NCI-H2029 treated with DMSO at 0.1 percent for 48 hours (cell line): ENCODE measurements around the gene COL11A2.

ENCODE experiments used
- DNase-seq: peaks from one replicate; lab custom pipeline; 2025; lab: John Stamatoyannopoulos, UW

The COL11A2 gene

DNA sequence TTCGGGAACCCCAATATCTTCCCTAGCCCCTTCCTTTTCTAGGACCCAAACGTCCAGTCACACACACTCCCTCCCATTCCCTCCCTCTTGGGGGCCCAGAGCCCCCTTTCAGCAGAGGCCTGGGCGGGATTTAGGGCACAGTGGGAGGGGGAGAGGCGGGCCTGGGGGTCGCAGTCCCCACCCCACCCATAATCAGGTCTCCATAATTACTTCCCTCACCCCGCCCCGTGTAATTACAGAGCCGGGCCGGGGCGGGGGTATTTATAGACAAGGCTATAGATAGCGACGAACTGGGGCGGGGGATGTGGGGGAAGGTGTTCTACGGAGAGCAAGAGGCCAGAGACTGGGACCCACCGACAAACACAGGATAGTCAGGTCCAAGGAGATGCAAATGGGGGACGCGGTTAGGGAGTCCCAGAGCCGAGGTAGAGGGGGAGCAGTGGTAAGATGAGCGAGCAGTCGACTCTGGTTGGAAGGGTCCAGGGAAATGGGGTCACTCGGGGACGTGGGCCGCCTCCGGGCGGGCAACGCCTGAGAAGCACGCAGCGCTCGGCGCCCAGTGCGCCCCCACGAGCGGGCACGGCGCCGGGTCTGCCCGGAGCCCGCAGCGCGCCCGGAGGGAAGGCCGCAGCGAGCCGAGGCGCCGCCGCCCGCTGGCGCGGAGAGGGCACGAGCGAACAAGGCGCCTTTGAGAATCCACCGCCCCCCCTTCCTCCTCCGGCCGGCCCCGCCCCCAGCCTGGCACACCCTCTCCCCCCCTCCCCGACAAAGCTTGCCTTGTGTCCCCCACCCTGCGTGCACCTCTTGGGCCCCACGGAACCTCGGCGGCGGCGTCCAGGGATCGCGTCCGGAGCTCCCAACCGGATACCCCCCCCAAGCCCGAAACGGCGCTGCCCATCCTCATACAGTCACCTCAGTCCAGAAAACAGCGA is 670 bp upstream of the COL11A2 start:
- DNase-seq, result no peak

DNA sequence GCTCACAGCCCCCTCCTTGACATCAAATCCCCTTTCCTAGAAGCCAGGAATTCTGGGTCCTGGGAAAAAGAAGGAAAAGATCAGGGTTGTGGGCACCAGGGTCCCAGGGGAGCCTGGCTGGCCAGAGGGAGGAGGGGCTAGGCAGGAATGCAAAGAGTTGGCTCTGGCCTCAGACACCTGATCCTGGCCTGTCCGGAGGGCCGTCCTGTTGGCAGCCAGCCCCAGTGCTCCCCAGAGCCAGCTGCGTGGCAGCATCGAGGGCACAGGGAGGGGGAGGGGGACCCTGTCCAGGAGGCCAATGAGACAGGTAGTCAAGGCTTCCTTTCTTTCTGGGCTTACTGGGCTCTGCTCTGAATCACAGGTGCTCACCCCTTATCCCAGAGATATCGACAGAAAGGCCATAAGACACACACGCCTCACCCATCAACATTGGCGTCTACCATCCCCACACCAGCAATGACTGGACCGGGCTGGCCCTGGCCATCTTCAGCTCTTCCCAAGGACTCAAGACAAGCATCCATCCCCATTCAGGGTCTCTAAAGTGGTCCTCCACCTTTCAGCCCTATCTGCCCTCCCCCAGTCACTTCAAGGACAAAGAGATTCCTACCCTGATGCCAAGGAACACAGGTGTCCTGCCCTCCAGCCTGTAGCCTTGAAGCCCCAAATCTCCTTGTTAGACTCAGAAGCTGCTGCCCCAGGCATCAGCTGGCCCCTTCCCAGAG is 723 bp downstream of the COL11A2 start:
- no peak for DNase-seq

DNA sequence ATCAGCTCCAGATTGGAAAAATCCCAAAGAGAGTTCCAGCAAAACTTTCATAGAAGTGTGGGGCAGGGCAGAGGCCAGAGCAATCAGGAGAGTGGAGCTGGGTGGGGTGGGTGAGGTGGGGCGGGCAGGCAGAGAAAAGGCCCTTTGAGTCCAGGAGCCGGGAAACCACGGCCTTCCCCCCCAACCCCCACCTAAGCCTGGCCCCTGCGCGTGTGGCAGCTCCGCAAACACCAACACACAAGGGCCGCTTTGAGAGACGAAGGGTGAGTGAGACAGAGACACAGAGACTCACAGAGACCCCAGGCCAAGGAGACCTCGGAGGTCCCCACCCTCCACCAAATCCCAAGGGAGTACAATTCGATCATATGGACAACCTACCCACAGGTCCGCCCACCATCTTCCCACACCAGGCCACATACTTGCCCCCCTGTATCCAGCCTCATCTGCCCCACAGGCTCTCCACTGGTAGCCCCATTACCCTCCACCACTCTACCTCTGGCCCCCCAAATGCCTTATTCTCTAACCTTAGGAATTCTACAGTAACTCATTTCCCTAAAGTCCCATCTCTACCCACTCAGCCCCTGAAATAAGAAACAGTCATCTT is 1.7 kb downstream of the COL11A2 start:
- no peak for DNase-seq

GRCh38 chr6:33189625-33190448 is 2.4 kb downstream of the COL11A2 start:
- DNase-seq, result no peak

- no peak for DNase-seq
Measured at GRCh38 chr6:33189164-33189563, 3.1 kb downstream of the COL11A2 start.

DNA sequence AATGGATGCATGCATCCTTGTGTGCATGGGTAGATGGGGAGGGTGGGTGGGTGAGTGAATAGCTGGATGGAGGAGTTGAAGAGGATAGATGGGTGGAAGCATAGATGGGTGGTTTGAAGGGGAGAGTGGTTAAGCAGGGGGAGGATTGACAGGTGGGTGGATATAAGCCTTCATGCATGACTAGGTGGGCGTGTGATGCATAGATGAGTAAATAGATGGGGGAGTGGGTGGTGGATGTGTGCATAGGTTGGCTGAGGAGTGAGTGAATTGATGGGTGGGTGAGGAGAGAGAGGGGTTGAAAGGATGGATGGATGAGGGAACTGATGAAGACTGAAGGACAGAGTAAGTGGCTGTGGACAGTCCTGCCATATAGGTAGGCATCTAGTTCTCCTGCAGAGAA is 4.5 kb downstream of the COL11A2 start:
- DNase-seq, result no peak

DNA sequence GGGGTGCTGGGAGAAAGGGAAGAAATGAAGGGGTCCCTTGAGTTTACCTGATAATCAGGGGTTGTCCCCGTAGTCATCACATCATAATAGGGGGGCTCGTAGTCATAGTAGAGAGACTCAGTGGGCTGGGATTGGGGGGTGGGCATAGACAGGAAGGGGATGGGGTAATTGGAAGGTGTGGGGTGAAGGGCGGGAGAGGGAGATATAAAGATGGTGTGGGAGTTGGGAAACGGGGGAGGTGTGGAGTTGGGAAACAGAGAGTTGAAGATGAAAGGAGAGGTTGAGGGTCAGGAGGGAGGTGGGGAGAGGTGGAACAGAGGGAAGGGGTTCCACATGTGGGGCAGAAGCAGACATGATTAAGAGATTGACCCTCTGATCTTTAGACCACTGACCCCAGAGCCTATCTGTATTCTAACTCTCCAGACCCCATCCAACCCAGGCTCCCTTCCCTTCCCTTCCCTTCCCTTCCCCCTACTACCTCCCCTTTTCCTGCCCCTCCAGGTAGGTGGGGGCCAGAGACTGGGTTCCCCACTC is 6.5 kb downstream of the COL11A2 start:
- no peak for DNase-seq

DNA sequence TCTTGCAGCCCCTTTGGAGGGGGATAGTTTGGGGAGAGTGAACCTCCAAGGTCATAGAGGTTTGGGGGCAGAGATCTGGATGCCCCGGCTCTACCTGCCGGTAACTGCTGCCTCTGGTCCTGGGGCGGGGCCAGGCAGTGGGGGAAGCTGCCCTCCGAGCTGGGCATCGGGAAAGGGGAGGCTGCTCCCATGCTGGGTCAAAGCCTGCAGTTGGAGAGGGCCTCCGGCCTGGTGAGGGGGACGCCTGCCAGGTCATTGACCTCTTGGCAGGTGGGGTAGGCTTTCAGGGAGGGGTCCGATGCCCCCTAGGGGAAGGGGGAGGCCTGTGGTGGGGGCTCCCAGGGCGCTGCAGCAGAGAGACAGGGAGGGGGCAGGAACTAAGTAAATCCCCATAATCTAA is 7.1 kb downstream of the COL11A2 start:
- DNase-seq, result no peak

GRCh38 chr6:33183071-33183683 is 9.1 kb downstream of the COL11A2 start:
- DNase-seq, result no peak

DNA sequence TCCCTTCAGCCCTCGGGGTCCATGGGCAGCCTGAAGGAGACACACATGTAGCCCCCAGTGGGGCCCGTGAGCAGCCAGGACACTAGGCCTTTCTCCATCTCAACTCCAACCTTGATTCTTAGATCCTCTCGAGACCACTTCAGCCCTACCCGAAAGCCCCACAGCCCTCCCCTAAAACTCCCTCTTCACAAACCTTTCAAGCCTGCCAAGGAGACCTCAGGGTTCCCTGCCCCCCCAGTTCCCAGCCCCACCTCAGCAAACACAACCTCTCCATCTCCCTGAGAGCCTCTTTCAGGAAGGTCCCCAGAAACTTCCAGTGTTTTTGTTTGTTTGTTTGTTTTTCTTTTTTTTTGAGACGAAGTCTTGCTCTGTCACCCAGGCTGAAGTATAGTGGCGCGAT is 11.1 kb downstream of the COL11A2 start:
- DNase-seq, result no peak

GRCh38 chr6:33178755-33179475 is 13.4 kb downstream of the COL11A2 start:
- DNase-seq, result no peak

- DNase-seq, result no peak
Measured at GRCh38 chr6:33177552-33178446, 14.5 kb downstream of the COL11A2 start.

DNA sequence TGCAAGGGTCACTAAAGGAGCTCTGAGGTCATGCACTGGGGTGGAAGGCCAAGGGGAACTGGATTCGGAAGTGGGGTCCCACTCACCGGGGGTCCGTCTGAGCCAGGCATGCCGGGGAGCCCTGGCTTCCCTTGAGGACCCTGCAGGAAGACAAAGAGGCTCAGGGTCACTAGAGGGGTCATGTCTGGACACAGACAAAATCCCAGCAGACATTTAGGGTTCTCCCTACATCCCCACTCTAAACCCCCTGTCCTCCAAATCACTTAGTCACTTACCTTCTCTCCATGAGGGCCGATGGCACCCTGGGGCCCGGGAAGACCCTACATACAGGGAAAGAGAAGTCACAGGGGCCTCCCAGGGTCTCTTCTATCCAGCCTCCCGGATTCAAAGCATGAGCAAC is 15.4 kb downstream of the COL11A2 start:
- no peak for DNase-seq

DNA sequence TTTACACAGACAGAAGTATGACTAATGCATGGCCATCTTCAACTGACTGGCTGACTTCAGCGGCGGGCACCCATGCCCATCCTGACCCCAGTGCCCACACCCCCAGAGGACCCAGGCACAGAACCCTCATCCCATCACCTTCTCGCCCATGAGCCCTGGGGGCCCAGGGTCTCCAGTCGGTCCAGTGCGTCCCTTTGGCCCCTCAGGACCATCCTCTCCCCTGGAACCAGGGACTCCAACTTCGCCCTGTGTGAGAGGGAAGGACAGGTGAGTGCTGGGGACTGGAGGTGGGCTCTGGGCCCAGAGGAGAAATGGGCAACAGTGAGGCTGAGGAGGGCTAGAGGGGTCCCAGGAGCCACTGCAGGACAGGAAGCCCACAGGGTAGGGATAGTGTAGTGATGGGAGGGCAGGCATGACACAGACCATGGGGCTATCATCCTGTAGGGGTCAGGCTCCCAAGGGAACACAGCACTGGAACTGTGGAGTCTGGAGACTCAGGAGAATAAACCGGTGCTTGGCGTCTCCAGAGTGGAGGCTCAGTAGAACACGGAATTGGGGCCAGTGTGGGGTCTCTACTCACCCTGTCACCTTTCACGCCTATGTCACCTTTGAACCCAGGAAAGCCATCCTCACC is 16.7 kb downstream of the COL11A2 start:
- no peak for DNase-seq

DNA sequence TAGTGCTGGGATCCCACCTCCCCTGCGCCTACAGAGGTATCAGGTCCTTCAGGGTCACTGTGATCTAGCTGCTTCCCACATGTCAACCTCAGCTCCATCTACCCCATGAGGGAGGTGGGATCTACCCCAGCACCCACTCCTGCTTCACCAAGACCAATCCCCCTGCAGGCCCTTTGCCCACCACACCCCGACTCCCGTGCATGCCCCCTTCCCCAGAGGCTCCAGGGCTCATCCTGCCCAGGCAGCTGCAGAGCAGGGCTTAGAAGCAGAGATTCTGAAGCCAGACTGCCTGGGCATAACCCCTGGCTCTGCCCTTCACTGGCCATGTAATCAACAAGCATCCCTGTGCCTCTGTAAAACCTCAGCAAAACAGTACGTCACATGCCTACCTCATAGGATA is 17.5 kb downstream of the COL11A2 start:
- no peak for DNase-seq

- no peak for DNase-seq
Measured at GRCh38 chr6:33173535-33174180, 18.6 kb downstream of the COL11A2 start.

DNA sequence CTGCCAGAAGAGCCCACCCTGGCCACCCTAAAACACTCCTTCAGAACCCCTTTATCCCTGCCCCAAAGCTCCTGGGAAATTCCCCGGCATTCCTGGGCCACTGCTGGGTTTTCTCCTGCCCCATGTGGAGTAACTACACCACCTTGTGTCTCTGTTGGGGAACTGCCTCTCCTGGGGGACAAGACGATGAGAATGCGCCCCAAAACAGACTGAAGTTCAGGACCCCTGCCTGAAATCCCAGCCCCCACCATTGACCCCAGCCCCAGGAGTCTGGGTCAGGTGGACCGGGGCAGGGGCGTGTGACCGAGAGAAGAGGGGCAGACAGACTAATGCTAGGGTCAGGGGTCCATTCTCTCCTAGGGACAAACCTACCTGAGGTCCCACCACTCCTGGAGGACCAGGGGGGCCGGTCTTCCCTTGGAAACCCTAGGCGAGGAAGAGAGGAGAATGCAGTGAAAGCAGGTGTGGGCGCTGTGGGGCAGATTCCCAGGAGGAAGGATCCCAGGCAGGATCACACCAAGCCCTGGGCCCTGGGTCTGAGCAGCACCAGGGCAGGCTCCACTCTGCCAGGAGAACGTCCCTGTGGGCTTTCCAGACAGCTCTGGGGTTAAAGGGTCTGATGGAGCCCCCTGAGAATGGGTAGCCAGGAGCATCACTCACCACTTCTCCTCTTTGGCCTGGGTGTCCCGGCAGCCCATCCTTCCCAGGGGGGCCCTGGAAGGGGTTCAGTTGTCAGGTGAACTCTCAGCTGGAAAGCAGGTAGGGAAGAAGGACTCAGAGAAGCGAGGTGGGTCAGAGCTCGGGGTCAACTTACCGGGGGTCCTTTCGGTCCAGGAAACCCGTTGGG is 19.4 kb downstream of the COL11A2 start:
- DNase-seq, result no peak
